Measurements from ENCODE around the gene ZNF646. TPM values are rescaled to one million over a fixed set of nuclear protein-coding genes. Genes with fewer than 3 reads are reported as not detected.

Gene ZNF646
- total RNA-seq, 1 experiment from 2014 or later = 26.8 TPM

GRCh38 chr16:31061126-31061812, 13.0 kb upstream of the ZNF646 start:
- ATAC-seq (no peak), DNase-seq (ENCODE audit: low read depth, low spot score) (no peak)
- intact Hi-C loops (cut with micrococcal nuclease; ENCODE audit: unreplicated experiment) (no loop called here), in situ Hi-C loops (cut with HindIII; ENCODE audit: low pct_unique_long_range_greater_than_20kb, low sequenced_read_pairs) (no loop called here)
- BruUV-seq (replicated peaks) = no TSS peak
- Histone ChIP-seq H3K27ac (ENCODE audit: low read length) (no peak overlapping the region), H3K4me3 (ENCODE audit: low read depth in 2 of 2, low read length in 2 of 2) (no peak overlapping the region), H3K9me3 (ENCODE audit: control insufficient read depth, insufficient read depth, low read depth, low read length) (no peaks in the 10 kb centered on the region), H3K27me3 (ENCODE audit: control insufficient read depth, insufficient read depth, low read length) (no peaks in the 10 kb centered on the region), H3K36me3 (ENCODE audit: control insufficient read depth, insufficient read depth, low read length) (no peaks in the 10 kb centered on the region), H3K4me1 (ENCODE audit: control insufficient read depth, insufficient read depth, low read length) (no peaks in the 10 kb centered on the region)
- TF ChIP-seq TCF7L2 (IDR thresholded peaks at IDR 0.05; ENCODE audit: low read depth, low read length) = no peak
- no peak for TF ChIP-seq REST (IDR thresholded peaks at IDR 0.05; ENCODE audit: insufficient read depth in 1 of 2, low read depth in 2 of 2, low read length in 1 of 2)
- no peak for TF ChIP-seq POLR2AphosphoS5 (IDR thresholded peaks at IDR 0.05; ENCODE audit: low read depth, low read length)
- TF ChIP-seq SIN3A (IDR thresholded peaks at IDR 0.05; ENCODE audit: borderline replicate concordance, insufficient read depth, low read depth, low read length) = no peak
- TF ChIP-seq CTCF (IDR thresholded peaks at IDR 0.05) = no peak
- CTCF ChIA-PET = no interaction called here
- POLR2A ChIA-PET = no interaction called here

- POLR2A ChIA-PET = no interaction called here
- Histone ChIP-seq H3K27ac (ENCODE audit: low read length) (no peak overlapping the region), H3K27me3 (ENCODE audit: control insufficient read depth, insufficient read depth, low read length) (no peaks in the 10 kb centered on the region), H3K4me1 (ENCODE audit: control insufficient read depth, insufficient read depth, low read length) (no peaks in the 10 kb centered on the region), H3K4me3 (ENCODE audit: low read depth in 2 of 2, low read length in 2 of 2) (no peak overlapping the region), H3K9me3 (ENCODE audit: control insufficient read depth, insufficient read depth, low read depth, low read length) (no peaks in the 10 kb centered on the region), H3K36me3 (ENCODE audit: control insufficient read depth, insufficient read depth, low read length) (no peaks in the 10 kb centered on the region)
- in situ Hi-C loops (cut with HindIII; ENCODE audit: low pct_unique_long_range_greater_than_20kb, low sequenced_read_pairs) (no loop called here), intact Hi-C loops (cut with micrococcal nuclease; ENCODE audit: unreplicated experiment) (no loop called here)
- DNase-seq (ENCODE audit: low read depth, low spot score) (no peak), ATAC-seq (no peak)
- CTCF ChIA-PET = no interaction called here
- BruUV-seq (replicated peaks) = no TSS peak
- no peak for TF ChIP-seq REST (IDR thresholded peaks at IDR 0.05; ENCODE audit: insufficient read depth in 1 of 2, low read depth in 2 of 2, low read length in 1 of 2)
Observed at GRCh38 chr16:31061813-31062440, 12.3 kb upstream of the ZNF646 start.

All from Panc1 (cell line).